Activated naive CD8-positive, alpha-beta T cell treated with anti-CD3 and anti-CD28 coated beads, Interleukin-2, amount 50 U/mL, for 16 hours (primary cell): ENCODE data around the gene NLN.
"Not testable (repeated sequence)": the region's sequence is repeated elsewhere in the genome, so short reads cannot be mapped to it uniquely, and the experiment has no call there.

Source experiments
- DNase-seq: peaks from one replicate; pipeline ENCODE4 v3.0.0-alpha.2; 2020; ENCODE audit warnings: low read depth, low spot score

Gene NLN

DNA sequence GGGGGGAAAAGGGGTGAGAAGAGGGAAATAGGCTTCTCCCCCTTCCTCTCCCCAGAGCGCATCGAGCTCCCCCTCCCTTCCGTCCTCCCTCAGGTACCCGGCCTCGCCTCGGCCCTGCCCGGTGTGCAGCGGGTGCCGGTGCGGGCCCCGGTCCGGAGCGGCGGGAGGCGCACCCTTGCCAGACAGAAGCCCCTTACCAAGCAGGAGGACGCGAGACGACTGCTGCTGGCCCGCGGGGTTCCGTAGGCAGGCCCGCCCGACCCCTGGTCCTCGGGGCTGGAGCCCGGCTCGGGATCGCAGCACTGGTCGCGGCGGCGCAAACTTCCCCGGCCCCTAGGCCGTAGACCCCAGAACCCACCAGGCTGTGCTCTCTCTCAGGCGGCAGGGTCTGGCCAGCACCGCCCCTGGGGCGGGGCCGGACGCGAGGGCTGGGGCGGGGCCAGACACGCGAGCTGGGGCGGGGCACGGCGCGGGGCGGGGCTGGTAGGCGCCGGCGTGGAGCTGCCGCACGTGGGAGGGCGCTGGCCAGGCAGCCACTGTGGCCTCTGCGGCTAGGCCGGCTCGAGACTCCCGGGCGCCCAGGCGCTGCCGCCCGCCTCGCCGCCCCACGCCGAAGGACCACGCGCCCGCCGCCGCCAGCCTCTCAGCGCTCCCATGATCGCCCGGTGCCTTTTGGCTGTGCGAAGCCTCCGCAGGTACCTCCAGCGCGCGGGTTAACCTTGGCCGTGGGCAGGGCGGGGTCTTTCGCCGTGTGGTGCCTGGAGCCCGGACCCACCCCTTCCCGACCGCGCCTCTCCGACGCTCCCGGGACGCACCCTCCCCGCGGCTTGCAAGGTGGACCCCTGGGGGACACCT lies at the start of gene NLN, which contains the start of gene SGTB:
Gene NLN, plus strand, starts transcription at position 486 of the 855 bp plus-strand sequence. Its CDS starts 169 bp downstream, at position 655.
Gene SGTB, minus strand, starts transcription at position 390 of the 855 bp plus-strand sequence. CDS start 1,302 bp downstream, outside the sequence.
- DNase-seq, result peak; percentile 64

DNA sequence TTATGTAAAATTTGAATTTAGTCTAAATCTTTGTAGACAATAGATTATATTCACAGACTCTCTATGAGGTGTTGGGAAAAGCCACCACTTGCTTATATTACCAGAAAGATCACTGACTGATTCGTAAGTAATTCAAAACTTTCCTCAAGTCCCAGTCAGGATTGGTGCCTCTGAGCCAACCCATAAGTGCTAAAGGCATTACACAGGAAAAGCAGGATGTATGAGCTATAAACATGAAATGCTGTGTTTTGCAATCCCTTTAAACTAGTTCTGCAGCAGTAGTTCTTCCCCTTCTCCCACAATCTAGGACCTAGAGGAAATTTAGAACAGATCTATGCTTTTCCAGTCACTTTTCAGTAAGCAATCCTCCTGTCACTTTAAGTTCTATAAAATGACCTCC lies 49.2 kb upstream of the NLN start:
- no peak for DNase-seq

- no peak for DNase-seq
Observed at GRCh38 chr5:65674749-65675148, 47.3 kb upstream of the NLN start.

GRCh38 chr5:65676056-65676455 lies 45.9 kb upstream of the NLN start:
- DNase-seq, result not testable (repeated sequence)

DNA sequence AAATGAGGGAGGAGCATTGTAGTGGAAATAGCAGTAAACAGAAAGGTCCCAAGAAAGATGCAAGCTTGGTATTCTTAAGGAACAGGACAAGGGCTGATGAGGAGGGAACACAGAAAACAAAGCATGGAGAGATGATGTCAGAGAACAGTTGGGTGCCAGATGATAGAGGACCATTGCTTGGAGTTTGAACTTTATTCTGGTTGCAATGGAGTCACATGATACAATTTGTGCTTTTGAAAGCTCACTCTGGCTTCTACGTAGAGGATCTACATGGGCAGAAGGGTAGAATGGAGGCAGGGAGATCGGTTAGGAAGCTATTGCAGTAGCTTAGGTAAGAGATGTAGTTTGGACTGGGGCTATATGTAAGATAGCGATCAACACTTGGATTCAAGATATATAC lies 39.9 kb upstream of the NLN start:
- no peak for DNase-seq

GRCh38 chr5:65693121-65693520 lies 28.9 kb upstream of the NLN start:
- no peak for DNase-seq

DNA sequence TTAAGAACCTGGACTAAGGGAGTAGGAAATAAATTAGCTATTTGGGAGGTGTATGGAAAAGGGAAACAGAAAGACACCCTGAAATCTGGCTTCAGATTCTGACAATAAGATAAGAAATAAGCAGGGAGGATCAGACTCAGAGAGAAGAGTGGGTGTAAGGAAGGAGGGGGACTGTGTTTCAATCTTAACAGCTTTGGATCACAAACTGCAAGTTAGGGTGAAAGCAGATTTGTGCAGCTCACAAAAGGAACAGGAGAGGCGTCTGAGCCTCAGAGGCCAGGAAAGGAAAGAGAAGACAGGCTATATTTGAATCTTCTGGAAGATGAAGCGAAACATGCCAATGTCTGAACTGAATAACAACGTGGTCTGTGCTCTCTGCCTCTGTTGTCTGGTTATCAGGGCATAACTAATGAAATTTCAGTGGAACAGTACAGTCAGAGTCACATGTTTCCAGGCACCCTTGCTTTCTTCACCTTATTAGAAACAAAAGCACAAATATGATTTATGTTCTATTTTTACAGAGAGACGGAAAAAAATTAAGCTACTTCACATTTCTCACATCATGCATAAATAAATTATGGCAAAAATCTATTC lies 26.7 kb upstream of the NLN start:
- no peak for DNase-seq

DNA sequence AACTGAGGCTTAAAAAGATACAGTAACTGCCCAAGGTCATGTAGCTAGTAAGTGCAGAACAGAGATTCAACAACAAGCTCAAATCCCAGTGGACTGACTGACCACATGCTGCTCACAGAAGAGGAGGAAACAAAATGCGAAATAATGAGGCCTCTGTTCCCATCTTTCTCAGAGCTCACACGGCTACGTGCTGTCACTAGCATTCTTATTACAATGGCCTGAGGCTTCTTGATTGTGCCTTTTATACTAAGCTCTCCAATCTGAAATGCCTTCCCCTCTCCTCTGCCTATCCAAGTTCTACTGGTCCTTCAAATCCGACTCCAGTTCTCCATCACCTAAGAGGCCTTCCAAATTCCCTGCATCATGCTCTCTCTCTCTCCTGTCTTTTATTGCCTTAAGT lies 26.1 kb upstream of the NLN start:
- no peak for DNase-seq

DNA sequence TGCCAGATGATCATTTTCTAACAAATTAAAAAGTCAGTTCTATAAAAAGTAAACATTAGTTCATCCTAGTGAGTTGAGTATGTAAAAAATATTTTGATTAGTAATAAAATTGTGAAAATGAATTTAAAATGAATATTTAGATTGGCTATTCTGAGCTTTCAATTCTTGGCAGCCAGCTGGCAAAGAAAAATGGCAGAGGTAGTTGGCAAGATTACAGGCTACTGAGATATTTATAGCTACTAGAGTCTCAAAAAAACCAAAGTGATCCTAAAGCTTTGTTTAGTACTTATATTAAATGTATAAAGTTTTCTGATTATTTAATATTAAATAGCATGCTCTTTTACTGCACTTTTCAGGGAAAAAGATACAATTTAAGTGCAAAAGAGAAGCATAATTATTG lies 25.1 kb upstream of the NLN start:
- DNase-seq, result no peak

GRCh38 chr5:65699338-65699737 lies 22.7 kb upstream of the NLN start:
- no peak for DNase-seq

DNA sequence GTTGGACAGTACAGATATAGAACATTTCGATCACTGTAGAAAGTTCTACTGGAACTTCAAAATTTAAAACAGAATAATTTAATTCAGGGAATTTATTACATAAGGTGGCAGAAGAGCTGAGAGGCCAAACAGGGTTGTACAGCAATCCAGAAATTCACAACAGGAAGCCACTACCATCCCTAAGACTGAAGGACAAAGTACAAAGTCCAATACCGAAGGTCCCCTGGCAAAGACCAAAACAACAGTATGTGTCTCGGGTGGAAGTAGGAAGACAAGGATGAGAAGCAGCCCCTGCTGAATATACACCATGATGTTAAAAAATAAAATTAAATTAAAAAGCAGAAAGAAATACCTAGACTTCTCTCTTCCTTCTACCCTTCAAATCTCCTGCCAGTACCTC lies 20.0 kb upstream of the NLN start:
- no peak for DNase-seq

DNA sequence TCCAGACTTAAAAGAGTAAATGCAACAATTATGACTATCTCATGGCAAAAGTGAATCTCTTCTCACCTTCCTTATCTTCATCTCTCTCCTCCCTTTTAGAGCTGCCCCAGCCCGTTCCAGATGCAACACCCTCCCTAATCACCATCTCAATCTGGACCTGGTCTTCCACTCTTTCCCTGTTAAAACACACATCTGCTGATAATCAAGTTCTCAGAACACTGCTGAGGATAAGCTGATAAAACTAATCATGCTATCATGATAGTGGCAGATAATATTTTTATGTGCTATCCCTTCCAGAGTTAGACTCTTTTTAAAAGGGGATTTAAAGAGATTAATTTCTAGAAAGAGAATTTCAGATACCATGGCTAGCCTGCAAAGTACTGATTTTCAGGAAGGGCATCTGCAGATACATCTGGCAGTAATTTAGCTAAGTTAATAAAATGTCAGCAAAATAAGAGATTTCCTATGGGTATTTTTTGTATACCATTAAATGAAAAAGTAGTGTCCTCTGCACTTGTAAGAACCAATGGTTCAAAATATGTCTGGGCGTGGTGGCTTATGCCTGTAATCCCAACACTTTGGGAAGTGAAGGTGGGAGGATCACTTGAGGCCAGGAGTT lies 17.3 kb upstream of the NLN start:
- DNase-seq, result no peak

DNA sequence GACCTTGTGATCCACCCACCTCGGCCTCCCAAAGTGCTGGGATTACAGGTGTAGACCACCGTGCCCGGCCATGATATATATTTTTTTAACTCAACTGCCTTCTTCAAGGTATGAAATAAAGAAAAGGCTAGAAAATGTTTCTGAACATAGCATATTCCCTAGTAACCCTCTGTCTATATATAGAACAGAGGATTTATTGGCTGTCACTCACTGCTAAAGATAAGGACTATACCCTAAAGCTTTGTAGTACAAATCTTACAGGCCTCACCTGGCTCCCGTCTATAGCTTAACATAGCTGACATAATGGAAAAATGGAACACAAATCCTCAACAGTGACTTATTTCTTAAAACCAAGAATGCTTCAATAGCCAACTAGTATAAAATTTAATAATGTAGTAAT lies 14.3 kb upstream of the NLN start:
- DNase-seq, result no peak

DNA sequence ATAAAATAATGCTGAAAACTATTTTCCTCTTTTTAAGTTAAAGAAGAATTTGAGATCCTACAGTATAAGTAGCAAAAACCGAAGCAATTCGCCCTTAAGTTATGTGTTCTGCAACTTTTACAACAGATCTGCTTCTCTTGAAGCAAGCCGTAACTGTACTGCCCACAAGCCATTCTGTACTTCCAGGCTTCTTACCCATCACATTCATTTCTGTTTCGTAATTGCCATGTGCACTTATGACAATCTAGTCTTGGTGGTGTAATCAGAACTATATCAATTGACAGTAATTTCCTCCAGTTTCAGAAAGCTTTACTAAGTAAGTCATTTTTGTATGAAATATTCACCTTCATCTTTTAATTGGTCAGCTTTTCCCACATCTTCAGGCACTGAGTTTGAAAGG lies 13.9 kb upstream of the NLN start:
- DNase-seq, result no peak

DNA sequence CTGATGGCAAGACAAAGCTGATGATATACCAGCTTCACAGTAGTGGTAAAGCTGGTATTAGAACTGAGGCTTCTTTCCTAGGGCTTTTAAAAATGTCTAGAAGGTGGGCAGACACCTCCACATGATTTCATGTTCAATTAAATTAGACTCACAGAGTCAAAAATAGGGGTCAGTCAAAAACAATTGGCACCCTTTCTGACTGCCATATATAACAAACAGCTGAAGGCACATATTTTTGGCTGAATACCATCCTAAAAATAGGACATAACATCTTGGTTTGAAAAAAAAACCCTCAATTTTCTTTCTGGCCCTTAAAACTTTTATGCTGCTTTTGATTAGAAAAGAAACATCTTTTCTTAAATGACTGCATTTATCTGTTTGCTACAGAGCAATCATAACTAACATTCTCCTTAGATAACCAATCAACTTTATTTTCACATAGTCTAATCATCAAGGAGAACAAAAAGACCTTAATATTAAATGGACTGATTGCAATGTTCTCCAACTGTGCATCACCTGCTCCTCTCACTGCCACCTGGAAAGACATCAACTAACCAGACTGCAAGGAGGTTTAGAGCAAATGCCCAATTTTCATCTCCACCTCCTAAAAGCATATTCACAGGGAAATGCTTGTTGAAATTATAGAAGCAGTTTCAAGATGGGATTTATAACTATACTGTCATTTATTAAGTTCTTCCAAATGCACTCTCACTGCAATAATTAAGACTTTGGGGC lies 3.3 kb upstream of the NLN start:
- DNase-seq, result no peak

DNA sequence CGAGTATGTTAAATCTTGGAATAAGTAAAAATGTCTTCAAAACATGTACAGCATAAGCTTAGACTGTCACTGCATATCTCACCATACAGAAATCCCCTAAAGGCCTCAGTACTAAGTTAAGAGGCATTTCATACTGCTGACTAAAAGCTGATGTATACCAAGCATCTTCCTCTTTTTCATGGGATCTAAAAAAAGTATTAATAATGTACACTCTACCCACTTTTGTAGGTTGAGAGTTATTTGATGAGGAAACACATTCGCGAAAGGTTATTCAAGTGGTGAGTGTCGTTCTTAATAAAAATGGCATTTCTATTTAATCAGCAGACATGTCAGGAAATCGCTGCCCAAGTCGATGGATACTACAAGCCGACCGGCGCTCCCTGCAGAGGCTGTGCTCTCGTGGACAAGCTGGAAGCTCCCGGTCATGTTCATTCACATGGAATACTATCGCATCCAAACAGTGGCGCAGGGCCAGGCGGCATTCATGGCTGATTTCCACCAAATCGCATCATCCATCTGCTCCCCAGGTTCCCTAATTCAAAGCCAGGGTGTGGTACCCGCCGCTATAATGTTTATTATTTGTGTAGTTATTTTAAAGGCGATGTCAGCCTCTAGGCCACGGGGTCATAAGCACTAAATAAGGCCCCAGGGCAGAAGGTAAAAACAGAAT lies 820 bp upstream of the NLN start:
- no peak for DNase-seq

DNA sequence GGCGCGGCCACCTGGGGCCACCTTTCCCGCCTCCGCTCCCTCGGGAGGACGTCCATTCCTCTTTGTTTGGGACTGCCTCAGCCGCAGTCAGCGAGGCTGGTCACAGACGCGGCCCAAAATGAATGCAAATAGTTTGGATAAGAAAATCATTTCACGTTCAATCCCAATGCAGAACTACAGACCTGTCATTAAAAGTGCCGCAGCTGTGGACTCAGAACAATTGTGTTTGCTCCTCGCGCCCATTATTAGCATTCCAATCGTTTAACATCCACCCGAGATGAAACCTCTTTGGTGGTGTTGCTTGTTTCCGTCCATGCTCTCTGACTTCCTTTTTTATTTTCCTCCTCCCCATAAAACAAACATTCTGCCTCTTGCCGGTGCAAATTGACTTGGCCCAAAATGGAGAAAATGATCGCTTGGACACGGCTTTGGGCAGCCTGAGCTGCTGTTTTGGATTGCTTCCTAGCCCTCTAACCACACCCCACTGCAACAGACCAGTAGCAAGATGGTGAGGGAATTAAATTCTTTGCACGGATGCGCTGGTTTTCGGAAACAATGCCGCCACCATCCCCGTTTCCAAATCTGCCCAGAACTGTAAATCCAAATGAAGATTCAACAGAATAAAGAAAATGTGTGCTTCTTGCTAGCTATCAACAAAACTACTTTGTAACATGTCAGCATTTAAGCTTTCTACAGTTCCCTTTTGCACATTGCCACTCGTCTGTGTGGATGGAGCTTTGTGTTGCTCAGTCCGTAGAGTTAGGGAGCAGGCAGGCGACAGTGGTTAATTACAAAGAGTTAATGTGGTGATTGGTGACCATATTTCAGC lies 784 bp downstream of the NLN start:
- DNase-seq, result no peak

- no peak for DNase-seq
Observed at GRCh38 chr5:65727491-65728156, 5.6 kb downstream of the NLN start.

GRCh38 chr5:65728218-65728617 lies 6.2 kb downstream of the NLN start:
- DNase-seq, result no peak

GRCh38 chr5:65730910-65731309 lies 8.9 kb downstream of the NLN start:
- no peak for DNase-seq
